Small intestine (tissue), 7 donors: Measurements from ENCODE around the gene RGL2. TPM values are rescaled to one million over a fixed set of nuclear protein-coding genes. Genes with fewer than 3 reads are reported as not detected.

Source experiments
- DNase-seq, 2 donors: peaks; one replicate each; pipeline versions ENCODE4 v3.0.0 to v3.0.0-alpha.2; 2013
- FAIRE-seq: peaks from 2 replicates; lab custom pipeline; 2012; peaks lifted over from hg19 to GRCh38; lab: Jason Lieb, UNC
- H3K27ac ChIP-seq, 3 donors: one replicate each; pipeline ENCODE4 v1.5.1; 2013; ENCODE audit warnings: low read length in 2 of 3, mild to moderate bottlenecking in 2 of 3, control low read depth in 1 of 3, inconsistent platforms in 1 of 3, low read depth in 1 of 3, moderate library complexity in 1 of 3
- H3K27me3 ChIP-seq, 3 donors: one replicate each; pipeline ENCODE4 v1.6.1; 2013; ENCODE audit warnings: low read length in 3 of 3, inconsistent platforms in 1 of 3; ENCODE audit not compliant: control insufficient read depth in 3 of 3, insufficient read depth in 3 of 3
- H3K36me3 ChIP-seq, 3 donors: one replicate each; pipeline ENCODE4 v1.6.1; 2013; ENCODE audit warnings: low read length in 3 of 3, inconsistent platforms in 1 of 3, low read depth in 1 of 3, mild to moderate bottlenecking in 1 of 3, moderate library complexity in 1 of 3; ENCODE audit not compliant: control insufficient read depth in 3 of 3, insufficient read depth in 2 of 3
- H3K4me1 ChIP-seq, 3 donors: one replicate each; pipeline ENCODE4 v1.6.1; 2013; ENCODE audit warnings: low read length in 2 of 3, inconsistent platforms in 1 of 3, low read depth in 1 of 3, mild to moderate bottlenecking in 1 of 3, moderate library complexity in 1 of 3; ENCODE audit not compliant: control insufficient read depth in 3 of 3, insufficient read depth in 2 of 3
- H3K4me3 ChIP-seq, 3 donors: one replicate each; pipeline ENCODE4 v1.5.1; 2013; ENCODE audit warnings: low read length in 3 of 3, control low read depth in 1 of 3, inconsistent platforms in 1 of 3, low read depth in 1 of 3, mild to moderate bottlenecking in 1 of 3, moderate library complexity in 1 of 3
- H3K9me3 ChIP-seq, 2 donors: one replicate each; pipeline ENCODE4 v1.6.1; 2013; ENCODE audit warnings: low read depth in 1 of 2, low read length in 1 of 2; ENCODE audit not compliant: control insufficient read depth in 2 of 2, insufficient read depth in 1 of 2
- WGBS, 3 donors: extraction: QIAGEN DNeasy Blood & Tissue Kit; methylation state at CpG; one replicate each; pipeline ENCODE4 v1.1.7; 2013; 5-methylcytosine and 5-hydroxymethylcytosine counted together
- polyA plus RNA-seq, 4 donors: library from polyadenylated mRNA; stranded (reverse) in 3 of 4; unstranded in 1 of 4; fragments of 200-250 nt in 3 of 4; fragments of 120-200 nt in 1 of 4; gene quantifications; one replicate each; pipeline versions ENCODE4 v1.2.1 to v1.2.3, GENCODE V29; 2013
- donor health status: healthy with polysubstance abuse.
- donor health status: control.
- donor health status: control.
- donor health status: Bipolar disorder and iron deficiency.
- donor health status: healthy.

RGL2 gene
- polyA plus RNA-seq, 4 donors: 13.2 to 69.8 (median 25.2) TPM

GRCh38 chr6:33250731-33251130 is 48.0 kb downstream of the RGL2 start:
- peak overlapping the region in 1 of 3 donors; percentile 2 for H3K27ac ChIP-seq
- WGBS, 3 donors: 91 to 97% (median 96%) methylated on average over 13 of the region's 13 CpGs
- no peak overlapping the region for H3K4me3 ChIP-seq
- H3K36me3 ChIP-seq: peaks cover 0 to 21% (median 0%) of the 10 kb centered on the region in 3 donors
- FAIRE-seq (no peak), DNase-seq (no peak)
- peaks cover 0 to 15% (median 0%) of the 10 kb centered on the region in 3 donors for H3K27me3 ChIP-seq
- H3K4me1 ChIP-seq: peaks cover 3 to 20% (median 3%) of the 10 kb centered on the region in 3 donors
- no peaks in the 10 kb centered on the region for H3K9me3 ChIP-seq

GRCh38 chr6:33249732-33250630 is 48.8 kb downstream of the RGL2 start:
- peaks cover 0 to 14% (median 0%) of the 10 kb centered on the region in 3 donors for H3K36me3 ChIP-seq
- peak overlapping the region; percentile 34 to 95 (median 94) for H3K27ac ChIP-seq
- peaks cover 3 to 20% (median 3%) of the 10 kb centered on the region in 3 donors for H3K4me1 ChIP-seq
- FAIRE-seq: no peak
- H3K27me3 ChIP-seq: peaks cover 0 to 15% (median 0%) of the 10 kb centered on the region in 3 donors
- peak overlapping the region; percentile 10 to 57 (median 50) for H3K4me3 ChIP-seq
- no peak for DNase-seq
- 17 to 22% (median 21%) methylated on average over 15 of the region's 15 CpGs for WGBS, 3 donors
- no peaks in the 10 kb centered on the region for H3K9me3 ChIP-seq

GRCh38 chr6:33248932-33249731 is 49.6 kb downstream of the RGL2 start:
- H3K4me1 ChIP-seq: peaks cover 3 to 20% (median 3%) of the 10 kb centered on the region in 3 donors
- H3K27ac ChIP-seq: peak overlapping the region; percentile 34 to 95 (median 94)
- WGBS, 3 donors: 0 to 1% (median 0%) methylated on average over 57 to 58 of the region's 58 CpGs
- peaks cover 0 to 15% (median 0%) of the 10 kb centered on the region in 3 donors for H3K27me3 ChIP-seq
- H3K9me3 ChIP-seq: no peaks in the 10 kb centered on the region
- H3K36me3 ChIP-seq: peaks cover 0 to 14% (median 0%) of the 10 kb centered on the region in 3 donors
- H3K4me3 ChIP-seq: peak overlapping the region; percentile 32 to 57 (median 50)
- no peak for FAIRE-seq
- DNase-seq: peak; percentile 97 to 100

- Histone ChIP-seq H3K4me1 (peaks cover 3 to 20% (median 3%) of the 10 kb centered on the region in 3 donors), H3K9me3 (no peaks in the 10 kb centered on the region), H3K36me3 (peaks cover 0 to 14% (median 0%) of the 10 kb centered on the region in 3 donors), H3K27me3 (peaks cover 0 to 15% (median 0%) of the 10 kb centered on the region in 3 donors), H3K4me3 (peak overlapping the region; percentile 32 to 50 (median 37)), H3K27ac (peak overlapping the region; percentile 7 to 95 (median 34))
- FAIRE-seq (no peak), DNase-seq (no peak)
- WGBS, 3 donors: 0 to 1% (median 1%) methylated on average over 18 of the region's 18 CpGs
Measured at GRCh38 chr6:33248643-33248931, 50.2 kb downstream of the RGL2 start.

- peak overlapping the region in 2 of 3 donors; percentile 7 to 95 for H3K27ac ChIP-seq
- no peak for FAIRE-seq
- peak overlapping the region in 2 of 3 donors; percentile 37 to 50 for H3K4me3 ChIP-seq
- peaks cover 0 to 12% (median 0%) of the 10 kb centered on the region in 3 donors for H3K36me3 ChIP-seq
- peak; percentile 89 to 91 for DNase-seq
- no peaks in the 10 kb centered on the region for H3K9me3 ChIP-seq
- peaks cover 0 to 15% (median 0%) of the 10 kb centered on the region in 3 donors for H3K27me3 ChIP-seq
- 3 to 4% (median 4%) methylated on average over 25 to 28 of the region's 28 CpGs for WGBS, 3 donors
- H3K4me1 ChIP-seq: peaks cover 3 to 20% (median 3%) of the 10 kb centered on the region in 3 donors
Measured at GRCh38 chr6:33247977-33248642, 50.6 kb downstream of the RGL2 start.

- 31 to 51% (median 36%) methylated on average over 1 of the region's 1 CpG for WGBS, 3 donors
Measured at GRCh38 chr6:33243476-33243875, 55.3 kb downstream of the RGL2 start.

GRCh38 chr6:33241968-33242367 is 56.8 kb downstream of the RGL2 start:
- WGBS, 3 donors: 46 to 60% (median 48%) methylated on average over 3 of the region's 3 CpGs
- no peak for FAIRE-seq

More at GRCh38 chr6:33243476-33243875, 55.3 kb downstream of the RGL2 start:
- H3K27me3 ChIP-seq: peaks cover 0 to 32% (median 0%) of the 10 kb centered on the region in 3 donors
- H3K4me1 ChIP-seq: peaks cover 0 to 5% (median 0%) of the 10 kb centered on the region in 3 donors
- H3K36me3 ChIP-seq: no peaks in the 10 kb centered on the region
- no peak for FAIRE-seq
- H3K9me3 ChIP-seq: no peaks in the 10 kb centered on the region
- no peak overlapping the region for H3K27ac ChIP-seq
- DNase-seq: no peak
- no peak overlapping the region for H3K4me3 ChIP-seq

More at GRCh38 chr6:33241968-33242367, 56.8 kb downstream of the RGL2 start:
- Histone ChIP-seq H3K36me3 (no peaks in the 10 kb centered on the region), H3K4me1 (no peaks in the 10 kb centered on the region), H3K9me3 (no peaks in the 10 kb centered on the region), H3K4me3 (no peak overlapping the region), H3K27me3 (peaks cover 0 to 23% (median 0%) of the 10 kb centered on the region in 3 donors), H3K27ac (no peak overlapping the region)
- no peak for DNase-seq
